GM19351 (cell line): Measurements from ENCODE around the gene NRXN2.

Experiments
- ATAC-seq: cut with Tn5 transposase; IDR thresholded peaks from one replicate; pipeline ENCODE4 v1.9.1; 2021; ENCODE audit warnings: mild to moderate bottlenecking, moderate library complexity; ENCODE audit not compliant: unreplicated experiment

The NRXN2 gene

GRCh38 chr11:64759131-64759721 lies 36.2 kb upstream of the NRXN2 start:
- ATAC-seq, result no peak

- ATAC-seq, result no peak
These were observed 35.5 kb upstream of the NRXN2 start for GRCh38 chr11:64758330-64759079.

- no peak for ATAC-seq
These were observed 34.7 kb upstream of the NRXN2 start for GRCh38 chr11:64757549-64758329.

- ATAC-seq, result no peak
These were observed 32.8 kb upstream of the NRXN2 start for GRCh38 chr11:64755681-64756361.

GRCh38 chr11:64754919-64755662 lies 32.1 kb upstream of the NRXN2 start:
- ATAC-seq, result no peak

- no peak for ATAC-seq
These were observed 31.3 kb upstream of the NRXN2 start for GRCh38 chr11:64754124-64754918.

- ATAC-seq, result no peak
These were observed 30.6 kb upstream of the NRXN2 start for GRCh38 chr11:64753380-64754123.

- ATAC-seq, result no peak
These were observed 30.0 kb upstream of the NRXN2 start for GRCh38 chr11:64753019-64753379.

GRCh38 chr11:64752175-64752970 lies 29.4 kb upstream of the NRXN2 start:
- ATAC-seq, result no peak

- ATAC-seq, result no peak
These were observed 28.6 kb upstream of the NRXN2 start for GRCh38 chr11:64751580-64751979.

- ATAC-seq, result no peak
These were observed 28.1 kb upstream of the NRXN2 start for GRCh38 chr11:64751136-64751535.

GRCh38 chr11:64750361-64751054 lies 27.5 kb upstream of the NRXN2 start:
- no peak for ATAC-seq

- no peak for ATAC-seq
These were observed 25.1 kb upstream of the NRXN2 start for GRCh38 chr11:64747961-64748665.

GRCh38 chr11:64746486-64746885 lies 23.5 kb upstream of the NRXN2 start:
- ATAC-seq, result no peak

GRCh38 chr11:64745521-64746328 lies 22.7 kb upstream of the NRXN2 start:
- ATAC-seq, result peak; percentile 30

GRCh38 chr11:64745189-64745520 lies 22.2 kb upstream of the NRXN2 start:
- ATAC-seq, result no peak
